Measurements from ENCODE around the gene FOXN3.

Gene FOXN3

GRCh38 chr14:89430391-89431236 lies 13.6 kb upstream of the FOXN3 start:
- DNase-seq (ENCODE audit: low spot score), result no peak

DNA sequence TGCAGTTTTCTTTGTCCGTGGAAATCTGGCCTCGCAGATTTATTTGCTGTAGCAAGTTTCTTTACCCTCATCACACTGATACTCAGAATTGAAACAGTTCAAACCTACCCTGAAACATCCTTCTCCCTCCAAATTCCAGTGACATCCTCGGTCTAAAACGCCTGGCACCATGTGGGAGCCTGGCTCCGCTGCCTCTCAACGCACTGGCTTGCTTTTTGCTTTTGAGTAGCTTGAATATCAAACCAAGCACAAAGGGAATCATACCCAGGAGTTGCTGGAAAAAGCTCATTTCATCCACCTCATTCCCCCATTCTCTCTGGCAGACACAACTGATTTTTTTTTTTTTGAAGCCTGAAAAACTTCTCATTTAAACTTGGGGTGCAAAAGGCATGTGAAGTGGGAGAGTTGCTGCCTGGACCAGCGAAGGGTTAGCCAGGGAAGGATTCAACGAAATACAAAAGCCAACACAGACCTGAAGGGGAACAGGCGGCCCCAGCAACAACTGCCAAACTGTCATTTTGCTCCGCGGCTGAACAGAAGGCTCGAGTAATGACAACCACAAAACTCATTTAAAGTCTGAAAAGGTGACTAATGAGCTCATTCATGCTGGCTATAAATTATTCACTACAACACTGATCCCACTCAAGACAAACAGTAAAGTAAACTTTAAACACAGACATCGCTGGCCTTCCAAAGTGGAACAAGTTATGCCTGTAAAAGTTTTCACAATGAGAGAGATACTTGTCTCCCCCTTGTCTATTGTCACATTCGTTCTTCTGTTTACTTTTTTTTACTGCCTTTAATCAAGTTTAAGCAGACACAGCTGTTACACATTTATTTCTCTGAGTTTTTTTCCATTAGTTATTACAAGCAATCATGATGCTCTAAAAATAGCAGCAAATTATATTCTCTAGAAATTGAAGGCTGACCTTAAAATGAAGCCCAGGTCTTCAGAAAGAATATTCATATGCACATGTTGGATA lies 12.5 kb upstream of the FOXN3 start:
- peak; percentile 64 for DNase-seq (ENCODE audit: low spot score)

- DNase-seq (ENCODE audit: low spot score), result peak; percentile 51
These were observed 11.6 kb upstream of the FOXN3 start for GRCh38 chr14:89428546-89429198.

DNA sequence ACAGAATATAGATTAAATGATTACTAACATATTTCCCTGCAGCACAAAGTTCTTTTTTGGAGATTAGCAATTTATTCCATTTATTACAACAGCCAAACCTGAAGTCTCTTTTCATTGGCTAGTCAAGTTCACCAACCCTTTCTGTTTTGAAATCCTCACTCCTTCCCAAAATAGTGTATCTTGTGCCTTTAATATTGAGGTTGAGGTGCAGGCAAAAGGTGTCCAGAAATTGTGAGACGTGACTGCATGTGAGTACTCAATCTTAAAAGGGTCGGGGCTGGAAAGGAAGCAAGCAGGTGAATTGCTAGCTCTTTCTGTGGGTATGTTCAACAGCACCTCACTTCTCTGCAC lies 11.1 kb upstream of the FOXN3 start:
- DNase-seq (ENCODE audit: low spot score), result no peak

DNA sequence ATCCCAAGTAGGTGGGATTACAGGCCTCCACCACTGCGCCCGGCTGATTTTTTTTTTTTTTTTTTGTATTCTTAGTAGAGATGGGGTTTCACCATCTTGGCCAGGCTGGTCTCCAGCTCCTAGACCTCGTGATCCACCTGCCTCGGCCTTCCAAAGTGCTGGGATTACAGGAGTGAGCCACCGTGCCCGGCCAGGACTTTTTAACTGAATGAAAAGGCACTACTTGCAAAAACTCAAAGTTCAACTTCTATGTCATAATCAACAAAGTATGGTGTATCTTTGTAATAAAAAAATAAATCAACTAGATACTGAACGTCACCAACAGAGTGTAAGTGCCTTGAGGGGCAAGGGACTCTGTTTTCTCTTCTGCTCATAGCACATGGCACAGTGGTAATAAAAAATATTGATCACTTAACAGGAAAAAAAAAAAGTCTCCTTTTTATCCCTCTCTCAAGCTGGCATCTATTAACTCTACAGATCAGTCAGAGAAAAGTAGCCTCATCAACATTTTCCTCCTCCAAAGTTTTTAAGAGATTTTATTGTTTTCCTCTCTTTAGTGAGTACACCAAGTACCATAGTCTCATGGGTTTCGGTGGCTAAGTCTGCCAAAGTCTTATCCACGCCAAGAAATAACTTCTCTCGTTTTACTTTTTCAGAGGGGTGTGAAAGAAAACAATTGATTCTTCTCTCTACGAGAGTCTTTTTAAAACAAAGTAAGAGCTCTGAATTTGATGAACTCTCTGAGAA lies 10.6 kb upstream of the FOXN3 start:
- no peak for DNase-seq (ENCODE audit: low spot score)

GRCh38 chr14:89425931-89426330 lies 8.9 kb upstream of the FOXN3 start:
- DNase-seq (ENCODE audit: low spot score), result no peak

GRCh38 chr14:89424241-89424640 lies 7.2 kb upstream of the FOXN3 start:
- DNase-seq (ENCODE audit: low spot score), result no peak

DNA sequence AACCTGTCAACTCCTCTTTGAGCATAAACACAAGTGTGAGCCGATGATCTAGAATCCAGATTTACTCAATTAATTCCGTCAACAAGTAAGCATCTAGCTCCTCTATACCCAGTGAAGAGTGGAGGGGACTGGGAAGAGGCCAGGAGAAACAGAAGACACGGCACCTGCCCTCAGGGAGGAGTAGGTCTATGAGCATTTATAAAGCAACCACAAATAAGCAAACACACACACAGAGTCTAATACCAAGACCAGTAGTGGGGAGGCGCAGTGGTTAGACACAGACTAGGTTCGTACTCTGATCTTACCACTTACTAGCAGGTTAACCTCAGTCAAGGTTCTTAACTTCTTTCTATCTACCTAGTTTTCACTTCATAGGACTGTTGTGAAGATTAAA lies 5.9 kb upstream of the FOXN3 start:
- no peak for DNase-seq (ENCODE audit: low spot score)

DNA sequence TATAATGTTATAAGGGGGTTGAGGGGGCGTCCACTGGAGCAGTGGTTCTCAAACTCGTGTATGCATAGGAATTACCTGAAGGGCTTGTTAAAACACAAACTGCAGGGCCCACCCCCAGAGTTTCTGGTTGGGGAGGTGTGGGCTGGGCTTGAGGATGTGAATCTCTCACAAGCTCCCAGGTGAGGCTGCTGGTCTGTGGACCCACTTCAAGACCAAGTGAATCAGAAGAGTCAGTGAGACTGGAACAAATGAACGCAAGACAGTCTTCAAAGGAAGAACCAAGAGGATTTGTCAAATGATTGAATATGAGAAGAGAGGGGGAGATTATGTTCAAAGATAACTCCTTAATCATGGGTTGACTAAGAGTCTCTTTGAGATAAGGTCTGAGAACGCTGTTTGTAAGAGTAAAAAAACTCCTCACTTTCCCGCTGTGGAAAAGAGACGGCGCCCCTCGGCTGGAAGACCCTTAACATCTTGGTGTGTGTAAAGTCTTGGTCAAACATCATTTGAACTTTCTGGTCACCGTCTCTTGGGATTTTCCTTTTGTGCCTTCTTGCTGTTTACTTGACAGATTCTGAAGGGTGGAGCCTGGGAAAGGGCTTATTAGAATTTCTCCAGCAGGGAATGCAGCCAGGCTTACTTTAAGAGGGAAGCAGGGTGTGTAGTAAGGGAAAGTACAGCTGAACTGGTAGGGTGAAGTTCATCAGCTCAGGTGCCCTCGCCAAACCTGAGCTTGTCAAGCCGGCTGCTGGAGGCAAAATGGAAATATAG lies 5.3 kb upstream of the FOXN3 start:
- no peak for DNase-seq (ENCODE audit: low spot score)

DNA sequence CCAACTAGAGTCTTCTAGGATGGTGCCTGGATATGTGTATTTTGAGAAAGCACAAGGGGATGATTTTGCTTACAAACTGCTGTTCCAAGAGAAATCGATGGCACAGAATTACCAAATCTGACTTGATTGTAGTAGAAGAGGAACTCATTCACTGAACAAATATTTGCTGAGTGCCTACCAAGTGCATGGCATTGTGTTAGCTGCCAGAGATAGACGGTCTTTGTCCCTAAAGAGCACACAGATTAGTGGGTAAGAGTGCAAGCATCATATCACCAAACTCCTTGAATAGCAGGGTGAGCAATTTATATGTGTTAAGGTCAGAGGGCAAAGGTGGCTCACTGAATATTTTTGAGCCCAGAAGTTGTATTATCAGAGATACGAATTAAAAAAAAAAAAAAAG lies 3.5 kb upstream of the FOXN3 start:
- no peak for DNase-seq (ENCODE audit: low spot score)

DNA sequence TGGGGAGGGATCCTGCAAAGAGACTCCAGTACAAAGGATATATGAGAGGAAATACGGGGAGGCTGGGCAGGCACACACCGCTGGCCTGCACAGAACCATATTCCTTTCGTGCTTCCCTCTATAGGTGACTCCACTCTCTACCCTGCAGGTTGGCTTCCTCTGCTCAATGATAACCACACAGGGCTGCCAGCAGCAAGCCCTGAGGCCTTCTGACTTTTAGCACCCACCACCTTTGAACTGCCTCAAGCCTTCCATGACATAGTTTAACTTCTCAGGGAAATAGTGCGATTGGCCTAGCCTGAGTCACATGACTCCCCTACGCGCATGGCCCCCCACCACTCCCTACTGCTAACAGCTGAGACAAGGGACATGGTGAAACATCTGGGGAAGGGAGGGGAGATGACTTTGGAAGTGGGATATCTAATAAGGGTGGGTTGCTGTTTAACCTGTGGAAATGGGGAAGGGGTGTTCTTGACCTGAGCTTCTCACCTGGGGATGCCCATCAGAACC lies 3.0 kb upstream of the FOXN3 start:
- no peak for DNase-seq (ENCODE audit: low spot score)

- DNase-seq (ENCODE audit: low spot score), result no peak
These were observed 1.9 kb upstream of the FOXN3 start for GRCh38 chr14:89418976-89419375.

- no peak for DNase-seq (ENCODE audit: low spot score)
These were observed 1.4 kb upstream of the FOXN3 start for GRCh38 chr14:89418452-89418851.

DNA sequence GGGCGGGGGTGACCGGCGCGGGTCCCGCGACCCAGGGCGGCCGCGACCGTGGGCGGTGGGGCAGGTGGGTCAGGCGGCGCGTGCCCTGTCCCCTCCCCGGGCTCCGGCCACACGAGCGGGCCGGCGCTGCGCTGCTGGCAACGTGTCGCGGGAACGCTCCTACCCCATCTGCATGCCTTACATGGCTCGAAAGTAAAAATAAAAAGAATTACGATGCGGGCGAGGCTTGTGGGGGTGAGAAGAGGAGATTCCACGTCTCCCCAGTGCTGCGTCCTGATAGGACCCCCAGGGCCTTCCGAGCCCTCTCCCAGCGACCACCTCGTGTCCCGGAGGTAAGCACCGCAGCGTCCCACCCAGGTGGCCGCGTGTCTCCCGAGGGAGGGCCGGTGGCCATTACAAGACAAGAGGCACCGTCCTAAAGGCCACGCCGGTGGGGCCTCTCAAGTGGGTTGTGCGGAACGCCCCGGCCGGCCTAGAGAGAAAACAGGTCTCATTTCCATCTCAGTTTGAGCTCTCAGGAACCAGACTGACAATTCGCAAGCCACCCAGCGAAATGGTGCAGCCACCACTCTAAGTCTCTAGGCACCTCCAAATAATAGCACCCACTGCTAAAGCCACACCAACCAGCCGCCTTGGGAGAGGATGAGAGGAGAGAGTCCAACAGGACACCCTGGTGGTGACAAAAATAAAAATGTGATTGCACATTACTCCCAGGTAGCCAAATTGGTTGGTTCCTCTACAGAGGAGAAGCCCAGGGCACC lies 612 bp upstream of the FOXN3 start:
- peak; percentile 54 for DNase-seq (ENCODE audit: low spot score)

DNA sequence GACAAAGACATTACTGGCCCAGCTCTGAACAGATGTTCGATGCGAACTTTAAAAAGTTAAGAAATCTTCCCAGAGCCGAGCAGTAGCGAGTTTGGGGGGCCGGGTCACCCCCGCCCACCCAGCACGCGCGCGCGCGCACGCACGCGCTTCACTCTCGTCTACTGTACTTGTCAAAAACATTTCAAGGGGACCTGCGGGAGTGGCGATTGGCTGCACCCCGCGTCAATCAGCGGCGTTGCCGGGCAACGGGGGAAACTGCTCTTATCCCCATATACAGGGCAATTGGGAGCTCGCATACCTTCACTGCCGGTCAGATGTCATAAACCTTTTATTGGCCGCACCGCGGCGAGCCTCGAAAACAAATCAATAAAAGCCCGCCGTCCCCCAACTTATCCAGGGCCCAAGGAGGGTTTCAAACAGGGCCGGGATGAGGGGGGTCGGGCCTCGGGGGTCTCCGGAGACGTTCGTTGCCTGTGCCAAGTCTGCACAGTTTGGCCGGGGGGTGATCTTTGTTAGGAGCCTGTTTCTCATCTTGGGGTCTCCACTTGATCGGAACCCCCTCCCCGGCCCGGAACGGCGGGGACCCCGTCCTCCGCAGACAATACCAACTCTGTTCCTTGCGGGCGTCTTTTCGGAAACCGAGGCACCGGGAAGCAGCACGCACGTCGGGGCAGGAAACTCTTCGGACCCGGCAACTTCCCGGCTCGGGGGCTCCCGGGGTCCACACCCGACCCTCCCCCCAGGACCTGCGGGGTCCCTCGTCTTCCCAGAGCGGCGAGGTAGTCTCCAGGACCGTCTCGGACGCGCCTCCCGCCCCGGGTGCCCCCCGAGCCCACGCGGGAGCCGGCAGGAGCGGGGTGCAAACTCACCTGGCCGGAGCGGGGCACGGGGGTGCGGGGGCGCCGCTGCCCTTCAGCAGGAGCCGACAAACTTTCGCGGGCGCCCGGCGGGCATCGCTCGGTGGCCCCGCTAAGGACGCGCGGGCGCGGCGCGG lies 734 bp downstream of the FOXN3 start:
- DNase-seq (ENCODE audit: low spot score), result peak; percentile 96

DNA sequence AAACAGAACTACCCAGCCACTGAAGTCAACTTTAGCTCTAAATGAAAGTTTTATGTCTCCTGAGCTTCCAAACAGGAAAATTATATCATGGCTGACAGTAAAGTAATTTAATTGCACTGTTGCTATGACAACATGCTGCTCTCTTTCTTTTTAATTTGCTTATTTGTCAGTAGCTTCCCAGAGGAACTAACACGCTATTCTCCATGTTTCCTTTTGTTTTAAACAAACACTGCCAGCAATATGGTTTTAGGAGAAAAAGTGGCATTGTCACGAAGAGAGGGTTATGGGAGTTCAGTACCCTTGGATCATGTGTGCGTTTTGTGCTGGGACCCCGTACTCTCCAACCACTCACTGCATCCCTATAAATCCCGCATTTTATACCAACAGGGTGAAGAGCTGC lies 1.9 kb downstream of the FOXN3 start:
- DNase-seq (ENCODE audit: low spot score), result no peak

- DNase-seq (ENCODE audit: low spot score), result no peak
These were observed 5.1 kb downstream of the FOXN3 start for GRCh38 chr14:89411976-89412375.

DNA sequence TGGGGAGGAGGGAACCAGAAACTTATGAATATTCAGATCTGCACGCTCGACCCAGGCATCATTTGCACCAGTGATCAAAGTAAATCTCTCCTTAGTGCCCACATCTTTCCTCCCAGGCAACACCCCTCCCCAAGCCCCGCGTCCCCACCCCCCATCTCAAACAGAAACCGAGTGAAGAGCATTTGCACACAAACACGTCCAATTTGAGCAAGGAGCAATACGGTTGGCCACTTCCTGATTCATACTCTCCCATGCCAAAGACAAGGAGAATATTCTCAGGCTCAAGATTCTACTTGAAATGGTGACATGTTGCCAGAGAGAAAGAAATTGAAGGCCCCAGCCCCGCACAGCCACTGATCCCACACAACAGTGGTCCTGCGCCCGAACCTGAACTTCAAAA lies 7.1 kb downstream of the FOXN3 start:
- DNase-seq (ENCODE audit: low spot score), result no peak
